Measurements from ENCODE around the gene PTPRE.

The PTPRE gene

DNA sequence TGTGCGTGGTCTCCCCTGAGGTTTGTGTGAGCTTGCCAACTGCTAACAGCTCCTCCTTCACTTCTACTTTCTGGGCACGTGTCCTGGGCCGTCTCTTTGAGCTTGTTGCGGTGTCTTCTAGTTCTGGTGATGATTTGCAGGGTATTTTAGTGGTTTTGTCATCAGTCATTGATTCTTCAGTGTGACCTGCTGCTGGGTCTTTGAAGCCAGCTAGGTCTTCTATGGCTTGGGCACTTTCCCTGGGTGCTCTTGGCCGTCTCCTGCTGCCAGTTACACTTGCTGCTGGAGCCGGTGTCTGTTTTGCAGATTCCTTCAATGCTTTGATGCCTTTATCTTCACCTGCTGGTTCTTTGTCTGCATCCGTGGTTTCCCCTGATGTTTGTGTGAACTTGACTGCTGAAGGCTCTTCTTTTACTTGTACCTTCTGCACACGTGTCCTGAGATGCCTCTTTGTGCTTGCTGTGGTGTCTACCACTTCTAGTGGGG lies 196.4 kb downstream of the PTPRE start:
- no peak for DNase-seq

- DNase-seq: no peak
These were observed 198.5 kb downstream of the PTPRE start for GRCh38 chr10:128105383-128105782.

DNA sequence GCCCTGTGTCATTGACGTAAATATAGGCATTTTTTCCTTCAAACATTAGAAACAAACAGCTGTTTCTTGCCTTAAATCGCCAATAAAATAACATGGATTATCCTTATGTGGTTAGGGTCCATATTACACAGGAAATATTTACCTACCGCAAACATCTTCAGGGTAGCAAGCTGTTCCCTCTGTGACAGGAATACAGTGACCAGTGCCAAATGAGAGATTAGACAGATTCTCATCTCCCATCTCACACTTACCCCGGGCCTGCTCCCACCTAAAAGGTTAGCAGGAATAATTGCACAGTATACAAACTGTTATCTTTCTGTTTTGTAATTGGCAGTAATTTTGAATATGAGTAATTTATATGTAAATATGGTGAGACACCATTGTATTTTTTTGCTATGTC lies 202.8 kb downstream of the PTPRE start:
- peak; percentile 13 to 72 for DNase-seq

GRCh38 chr10:128110339-128110738 lies 203.4 kb downstream of the PTPRE start:
- no peak for DNase-seq

DNA sequence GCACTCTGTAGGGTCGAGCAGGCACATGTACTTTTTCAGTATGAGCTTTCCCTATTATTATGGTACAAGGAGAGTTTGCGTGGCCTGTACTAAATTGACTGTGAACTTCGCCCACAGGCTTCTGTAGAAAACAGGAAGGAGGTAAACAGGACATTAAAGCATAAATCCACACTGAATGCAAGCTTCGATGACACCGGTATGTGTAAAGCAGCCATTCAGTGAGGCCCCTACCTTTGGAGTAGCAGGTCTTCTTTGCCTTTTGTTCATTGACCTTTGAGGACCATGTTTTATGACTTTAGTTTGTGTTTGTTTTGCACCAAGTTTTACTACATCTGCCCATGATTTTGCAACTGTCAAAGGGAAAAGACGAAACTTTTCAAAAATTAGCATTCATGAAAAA lies 204.8 kb downstream of the PTPRE start:
- DNase-seq: no peak

GRCh38 chr10:128113026-128113425 lies 206.1 kb downstream of the PTPRE start:
- no peak for DNase-seq

DNA sequence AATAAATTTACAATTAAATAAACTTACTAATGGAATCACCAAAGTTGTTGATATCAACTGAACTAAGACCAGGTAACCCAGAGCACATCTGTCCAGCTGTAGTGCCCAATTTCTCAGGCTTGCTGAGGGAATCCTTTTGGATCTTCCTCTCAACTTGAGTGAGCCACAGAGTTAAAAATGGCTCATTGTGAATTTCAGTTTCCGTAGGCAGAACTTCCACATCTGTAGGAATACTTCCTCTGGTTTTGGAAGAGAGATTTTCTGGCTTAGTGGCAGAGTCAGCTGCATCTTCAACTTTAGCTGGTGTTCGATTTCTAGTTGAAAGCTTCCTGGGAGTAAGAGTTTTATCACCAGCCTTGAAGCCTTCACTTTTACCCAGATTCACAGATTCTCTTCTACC lies 208.0 kb downstream of the PTPRE start:
- DNase-seq: no peak

DNA sequence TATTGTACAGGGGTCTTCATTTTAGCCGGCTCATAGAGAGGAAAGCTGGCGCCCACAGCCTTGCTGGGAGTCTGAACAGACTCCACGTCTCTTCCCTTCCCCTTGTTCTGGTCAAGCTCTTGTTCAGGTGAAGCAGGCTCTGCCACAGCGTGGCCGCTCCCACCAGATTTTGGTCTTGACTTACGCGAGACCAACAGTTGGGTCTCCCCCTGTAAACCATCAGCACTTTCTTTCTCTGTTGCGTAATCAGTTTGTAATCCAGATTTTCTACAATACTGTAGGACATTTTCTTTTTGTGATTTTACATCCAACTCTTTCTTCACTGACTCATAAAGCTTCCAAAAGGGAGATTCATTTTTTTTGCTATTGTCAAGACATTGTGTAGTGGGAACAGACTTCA lies 208.5 kb downstream of the PTPRE start:
- no peak for DNase-seq

- DNase-seq: no peak
These were observed 209.3 kb downstream of the PTPRE start for GRCh38 chr10:128116187-128116586.

DNA sequence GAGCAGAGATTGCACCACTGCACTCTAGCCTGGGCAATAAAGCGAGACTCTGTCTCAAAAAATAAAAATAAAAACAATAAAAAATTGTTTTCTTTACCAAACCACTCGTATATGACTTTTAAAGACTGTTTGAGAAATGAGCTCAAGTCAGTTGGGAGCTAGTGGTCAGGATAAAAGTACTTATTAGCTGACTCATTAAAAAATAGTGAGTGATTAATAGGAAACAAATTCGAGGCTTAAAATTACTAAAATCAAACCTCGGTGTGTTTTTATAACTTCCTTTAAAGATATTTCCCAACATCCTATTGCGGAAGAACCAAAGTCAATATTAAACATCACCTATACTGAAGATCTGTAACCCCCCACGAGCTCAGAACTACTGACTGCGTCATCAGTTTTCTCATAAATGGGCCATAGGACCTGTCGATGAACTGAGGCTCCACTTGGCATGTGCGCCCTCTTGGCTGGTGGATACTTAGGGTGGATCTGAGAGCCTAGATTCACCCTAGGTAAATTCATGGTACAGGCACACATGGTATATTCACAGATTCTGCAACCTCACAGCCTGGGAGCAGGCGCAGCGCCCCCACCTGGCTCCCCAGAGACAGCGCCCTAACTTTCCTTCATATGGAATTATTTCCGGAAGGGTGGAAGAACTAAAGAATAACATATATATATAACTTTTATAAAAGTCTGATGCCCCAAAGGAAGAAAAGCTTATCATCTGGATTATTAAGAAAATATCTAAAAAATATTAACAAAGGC lies 210.1 kb downstream of the PTPRE start:
- no peak for DNase-seq

- DNase-seq: no peak
These were observed 215.0 kb downstream of the PTPRE start for GRCh38 chr10:128121750-128122412.

DNA sequence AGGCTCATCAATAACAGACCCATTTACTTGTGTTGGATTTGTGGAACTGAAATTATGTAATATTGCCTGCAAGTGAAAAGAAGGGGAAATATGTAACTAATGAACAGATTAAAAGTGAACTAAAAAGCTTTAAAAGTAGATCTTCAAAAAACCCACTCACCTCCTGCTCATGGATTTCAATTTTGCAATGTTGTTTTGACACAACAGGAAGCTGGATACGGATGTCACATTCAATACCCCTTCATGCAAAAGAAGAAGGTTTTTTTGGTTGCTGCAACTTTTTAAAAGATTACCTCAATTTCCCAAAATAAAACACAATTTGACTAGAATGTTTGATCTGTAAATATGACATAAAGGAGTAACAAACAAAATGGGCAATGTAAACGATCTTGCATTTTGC lies 216.0 kb downstream of the PTPRE start:
- DNase-seq: no peak

GRCh38 chr10:128123846-128124245 lies 216.9 kb downstream of the PTPRE start:
- no peak for DNase-seq

DNA sequence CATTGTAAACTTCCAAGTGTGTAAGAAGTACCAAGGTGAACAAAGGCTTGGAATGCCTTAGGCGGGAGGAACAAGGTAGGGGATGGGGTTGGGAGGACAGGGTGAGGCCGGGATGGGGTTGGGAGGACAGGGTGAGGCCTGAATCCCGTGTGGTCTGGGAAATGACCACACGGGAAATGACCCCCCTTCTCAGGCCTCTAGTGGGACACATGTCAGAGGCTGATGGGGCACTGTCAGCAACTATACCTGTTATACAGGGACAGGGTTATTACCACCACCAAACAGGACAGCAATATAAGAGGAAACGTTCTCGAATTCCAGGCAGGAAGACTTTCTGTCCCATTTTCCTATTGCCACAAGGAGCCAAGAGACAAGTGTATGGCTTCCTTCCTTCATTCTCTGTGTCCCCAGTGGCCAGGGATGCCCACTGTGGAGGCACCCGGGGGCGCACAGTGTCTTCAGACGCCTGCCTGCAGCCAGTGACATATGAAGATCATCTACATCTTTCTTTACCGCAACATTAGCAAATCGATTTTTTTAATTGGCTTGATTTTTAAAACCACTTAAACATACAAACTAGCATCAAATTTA lies 218.0 kb downstream of the PTPRE start:
- peak in 1 of 2 experiments; percentile 1 for DNase-seq

- DNase-seq: no peak
These were observed 218.6 kb downstream of the PTPRE start for GRCh38 chr10:128125416-128125943.

DNA sequence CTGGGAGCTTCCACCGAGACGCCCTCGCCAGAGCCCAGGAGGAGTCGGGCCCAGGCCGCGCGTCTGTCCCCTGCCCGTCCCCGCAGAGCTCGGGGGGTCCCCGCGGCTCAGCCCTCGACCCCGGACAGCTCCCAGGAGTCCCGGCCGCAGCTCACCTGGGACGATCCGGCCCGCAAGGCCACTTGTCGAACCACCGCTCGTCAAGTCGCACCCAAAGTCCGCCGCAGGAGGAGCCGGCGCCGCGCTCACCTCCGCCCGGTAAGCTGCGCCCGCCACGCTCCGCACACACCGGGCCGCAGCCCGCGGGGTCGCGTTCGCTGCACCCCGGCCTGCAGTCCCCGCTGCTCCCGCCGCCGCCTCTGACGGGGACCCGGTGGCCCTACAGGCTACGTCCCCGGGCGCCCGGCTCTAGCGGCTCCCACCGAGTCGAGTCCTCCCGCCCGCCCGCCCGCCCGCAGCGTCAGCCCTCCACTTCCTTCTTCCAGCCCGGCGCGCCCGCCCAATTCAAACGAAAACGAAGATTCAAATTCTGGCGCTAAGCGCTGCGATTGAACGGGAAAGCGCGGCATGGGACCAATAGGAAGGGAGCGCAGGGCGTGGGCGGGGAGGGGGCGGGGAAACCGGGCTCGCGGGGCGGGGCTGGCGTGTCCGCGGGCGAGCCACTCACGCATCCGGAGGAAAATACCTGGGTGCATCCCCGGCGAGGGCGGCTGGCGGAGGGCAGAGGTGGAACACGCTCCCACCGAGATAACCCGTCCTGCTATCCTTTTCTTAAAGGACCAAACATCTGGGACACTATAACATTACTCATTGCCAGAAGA lies 219.3 kb downstream of the PTPRE start, which contains the start of gene MKI67:
MKI67 (minus strand) TSS at position 480 of the 821 bp plus-strand sequence. CDS start 756 bp downstream, outside the sequence.
- DNase-seq: peak; percentile 84 to 87

DNA sequence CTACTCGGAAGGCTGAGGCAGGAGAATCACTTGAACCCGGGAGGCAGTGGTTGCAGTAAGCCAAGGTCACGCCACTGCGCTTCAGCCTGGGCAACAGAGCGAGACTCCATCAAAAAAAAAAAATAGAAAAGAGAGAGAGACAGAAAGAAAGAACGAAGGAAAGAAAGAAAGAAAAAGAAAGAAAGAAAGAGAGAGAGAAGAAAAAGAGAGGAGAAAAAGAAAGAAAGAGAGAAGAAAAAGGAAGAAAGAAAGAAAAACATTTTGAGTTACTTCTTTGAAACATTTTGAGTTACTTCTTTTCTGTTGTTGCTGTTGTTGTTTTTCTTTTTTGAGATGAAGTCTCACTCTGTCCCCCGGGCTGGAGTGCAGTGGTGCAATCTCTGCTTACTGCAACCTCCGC lies 221.7 kb downstream of the PTPRE start:
- DNase-seq: no peak

- no peak for DNase-seq
These were observed 223.1 kb downstream of the PTPRE start for GRCh38 chr10:128130051-128130450.
